ENCODE measurements around the gene GOPC.

Gene GOPC

GRCh38 chr6:117512987-117513573, 89.2 kb downstream of the GOPC start:
- DNase-seq, result no peak

- no peak for DNase-seq
Observed at GRCh38 chr6:117512056-117512828, 90.1 kb downstream of the GOPC start.
